Measurements from ENCODE around the gene MRE11.

Gene MRE11

DNA sequence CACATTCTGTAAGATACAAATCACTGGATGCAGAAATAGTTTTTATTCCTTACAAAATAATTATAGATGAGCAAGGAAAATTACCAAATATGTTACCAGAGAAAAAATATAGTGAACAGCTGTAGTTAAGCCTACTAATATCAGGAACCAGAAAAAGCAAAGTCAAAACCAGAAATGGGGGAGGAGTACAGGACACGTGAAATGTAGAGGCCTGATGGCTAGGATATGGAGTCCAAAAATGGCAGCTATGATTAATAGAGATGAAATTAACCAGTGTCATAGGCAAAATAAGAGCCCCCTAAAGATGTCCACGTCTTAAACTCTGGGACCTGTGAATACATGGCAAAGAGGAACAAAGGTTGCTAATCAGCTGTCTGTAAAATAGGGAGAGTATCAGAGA is 34.1 kb downstream of the MRE11 start:
- Histone ChIP-seq H3K9me3 (ENCODE audit: control insufficient read depth in 1 of 2, low read length in 2 of 2) (no peaks in the 10 kb centered on the region), H3K4me1 (ENCODE audit: control insufficient read depth in 1 of 2, insufficient read depth in 2 of 2, low read length in 2 of 2) (no peaks in the 10 kb centered on the region), H3K36me3 (ENCODE audit: control insufficient read depth in 1 of 2, insufficient read depth in 2 of 2, low read length in 2 of 2) (peaks cover 7 to 35% of the 10 kb centered on the region in 2 donors), H3K9ac (ENCODE audit: low read depth in 1 of 2, low read length in 2 of 2) (no peak overlapping the region), H3K4me3 (ENCODE audit: low read depth in 1 of 2, low read length in 2 of 2) (no peak overlapping the region), H3K27ac (ENCODE audit: low read depth, low read length) (no peak overlapping the region), H3K27me3 (ENCODE audit: control insufficient read depth in 1 of 2, insufficient read depth in 2 of 2, low read length in 2 of 2) (no peaks in the 10 kb centered on the region)

- no peaks in the 10 kb centered on the region for H3K4me1 ChIP-seq (ENCODE audit: control insufficient read depth in 1 of 2, insufficient read depth in 2 of 2, low read length in 2 of 2)
- no peaks in the 10 kb centered on the region for H3K27me3 ChIP-seq (ENCODE audit: control insufficient read depth in 1 of 2, insufficient read depth in 2 of 2, low read length in 2 of 2)
- no peak overlapping the region for H3K4me3 ChIP-seq (ENCODE audit: low read depth in 1 of 2, low read length in 2 of 2)
- H3K36me3 ChIP-seq (ENCODE audit: control insufficient read depth in 1 of 2, insufficient read depth in 2 of 2, low read length in 2 of 2), result peaks cover 7 to 39% of the 10 kb centered on the region in 2 donors
- no peaks in the 10 kb centered on the region for H3K9me3 ChIP-seq (ENCODE audit: control insufficient read depth in 1 of 2, low read length in 2 of 2)
- H3K9ac ChIP-seq (ENCODE audit: low read depth in 1 of 2, low read length in 2 of 2), result no peak overlapping the region
- H3K27ac ChIP-seq (ENCODE audit: low read depth, low read length), result no peak overlapping the region
Observed at GRCh38 chr11:94457118-94458029, 36.3 kb downstream of the MRE11 start.

DNA sequence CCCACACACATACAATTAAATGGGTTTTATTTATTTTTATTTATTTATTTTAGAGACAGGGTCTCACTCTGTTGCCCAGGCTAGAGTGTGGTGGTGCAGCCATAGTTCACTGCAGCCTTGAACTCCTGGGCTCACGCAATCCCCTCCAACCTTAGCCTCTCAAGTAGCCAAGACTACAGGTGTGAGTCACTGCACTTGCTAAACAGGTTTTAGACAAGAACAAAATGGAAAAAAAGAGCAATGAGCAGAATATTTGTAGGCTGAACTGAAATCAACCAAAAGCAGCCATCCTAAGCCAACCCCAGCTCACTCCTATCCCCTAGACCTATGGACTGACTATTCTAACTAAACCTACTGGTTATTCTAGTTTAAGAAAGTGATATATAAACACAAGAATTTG is 37.8 kb downstream of the MRE11 start:
- Histone ChIP-seq H3K27me3 (ENCODE audit: control insufficient read depth in 1 of 2, insufficient read depth in 2 of 2, low read length in 2 of 2) (no peaks in the 10 kb centered on the region), H3K4me3 (ENCODE audit: low read depth in 1 of 2, low read length in 2 of 2) (no peak overlapping the region), H3K9me3 (ENCODE audit: control insufficient read depth in 1 of 2, low read length in 2 of 2) (no peaks in the 10 kb centered on the region), H3K9ac (ENCODE audit: low read depth in 1 of 2, low read length in 2 of 2) (no peak overlapping the region), H3K4me1 (ENCODE audit: control insufficient read depth in 1 of 2, insufficient read depth in 2 of 2, low read length in 2 of 2) (no peaks in the 10 kb centered on the region), H3K36me3 (ENCODE audit: control insufficient read depth in 1 of 2, insufficient read depth in 2 of 2, low read length in 2 of 2) (peaks cover 7 to 34% of the 10 kb centered on the region in 2 donors), H3K27ac (ENCODE audit: low read depth, low read length) (no peak overlapping the region)

GRCh38 chr11:94454301-94454700 is 39.3 kb downstream of the MRE11 start:
- H3K9ac ChIP-seq (ENCODE audit: low read depth in 1 of 2, low read length in 2 of 2), result no peak overlapping the region
- no peaks in the 10 kb centered on the region for H3K27me3 ChIP-seq (ENCODE audit: control insufficient read depth in 1 of 2, insufficient read depth in 2 of 2, low read length in 2 of 2)
- no peak overlapping the region for H3K4me3 ChIP-seq (ENCODE audit: low read depth in 1 of 2, low read length in 2 of 2)
- H3K9me3 ChIP-seq (ENCODE audit: control insufficient read depth in 1 of 2, low read length in 2 of 2), result no peaks in the 10 kb centered on the region
- peaks cover 7 to 20% of the 10 kb centered on the region in 2 donors for H3K36me3 ChIP-seq (ENCODE audit: control insufficient read depth in 1 of 2, insufficient read depth in 2 of 2, low read length in 2 of 2)
- no peak overlapping the region for H3K27ac ChIP-seq (ENCODE audit: low read depth, low read length)
- no peaks in the 10 kb centered on the region for H3K4me1 ChIP-seq (ENCODE audit: control insufficient read depth in 1 of 2, insufficient read depth in 2 of 2, low read length in 2 of 2)

- no peaks in the 10 kb centered on the region for H3K27me3 ChIP-seq (ENCODE audit: control insufficient read depth in 1 of 2, insufficient read depth in 2 of 2, low read length in 2 of 2)
- no peak overlapping the region for H3K27ac ChIP-seq (ENCODE audit: low read depth, low read length)
- no peak overlapping the region for H3K4me3 ChIP-seq (ENCODE audit: low read depth in 1 of 2, low read length in 2 of 2)
- no peaks in the 10 kb centered on the region for H3K9me3 ChIP-seq (ENCODE audit: control insufficient read depth in 1 of 2, low read length in 2 of 2)
- H3K9ac ChIP-seq (ENCODE audit: low read depth in 1 of 2, low read length in 2 of 2), result no peak overlapping the region
- H3K4me1 ChIP-seq (ENCODE audit: control insufficient read depth in 1 of 2, insufficient read depth in 2 of 2, low read length in 2 of 2), result no peaks in the 10 kb centered on the region
- peaks cover 4 to 11% of the 10 kb centered on the region in 2 donors for H3K36me3 ChIP-seq (ENCODE audit: control insufficient read depth in 1 of 2, insufficient read depth in 2 of 2, low read length in 2 of 2)
Observed at GRCh38 chr11:94452988-94453387, 40.7 kb downstream of the MRE11 start.

DNA sequence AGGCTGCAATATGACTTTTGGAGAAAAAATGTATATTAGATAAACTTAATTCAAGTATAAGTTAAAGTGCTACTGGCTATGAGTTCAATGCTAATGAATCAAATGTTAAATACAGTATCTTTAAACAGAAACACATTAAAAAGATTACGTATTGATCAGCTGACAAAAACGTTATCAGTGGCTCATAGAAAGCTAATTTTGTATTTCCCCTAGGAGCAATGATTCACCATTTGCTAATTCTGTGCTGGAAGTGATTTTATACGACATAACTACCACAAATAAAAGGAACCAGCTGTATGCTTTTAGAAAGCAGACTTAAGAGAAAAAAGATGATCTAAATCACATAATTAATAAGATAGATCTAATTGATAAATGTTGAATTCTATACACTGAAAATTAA is 43.6 kb downstream of the MRE11 start:
- Histone ChIP-seq H3K36me3 (ENCODE audit: control insufficient read depth in 1 of 2, insufficient read depth in 2 of 2, low read length in 2 of 2) (peaks cover 0 to 12% of the 10 kb centered on the region in 2 donors), H3K27ac (ENCODE audit: low read depth, low read length) (no peak overlapping the region), H3K4me1 (ENCODE audit: control insufficient read depth in 1 of 2, insufficient read depth in 2 of 2, low read length in 2 of 2) (no peaks in the 10 kb centered on the region), H3K9ac (ENCODE audit: low read depth in 1 of 2, low read length in 2 of 2) (no peak overlapping the region), H3K27me3 (ENCODE audit: control insufficient read depth in 1 of 2, insufficient read depth in 2 of 2, low read length in 2 of 2) (no peaks in the 10 kb centered on the region), H3K9me3 (ENCODE audit: control insufficient read depth in 1 of 2, low read length in 2 of 2) (no peaks in the 10 kb centered on the region), H3K4me3 (ENCODE audit: low read depth in 1 of 2, low read length in 2 of 2) (no peak overlapping the region)

DNA sequence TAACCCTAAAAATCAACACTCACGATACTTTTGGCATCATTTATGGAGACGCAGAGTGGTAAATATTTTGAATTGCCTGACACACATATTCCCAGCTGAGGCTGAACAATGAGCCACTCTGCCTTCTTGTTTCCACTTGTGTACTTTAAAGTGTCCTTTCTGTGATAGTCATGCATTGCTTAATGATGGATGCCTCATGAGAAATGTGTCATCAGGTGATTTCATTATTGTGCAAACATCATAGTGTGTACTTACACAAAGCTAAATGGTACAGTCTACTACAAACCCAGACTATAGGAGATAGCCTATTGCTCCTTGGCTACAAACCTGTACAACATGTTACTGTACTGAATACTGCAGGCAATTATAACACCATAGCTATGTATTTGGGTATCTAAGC is 44.2 kb downstream of the MRE11 start:
- peaks cover 0 to 15% of the 10 kb centered on the region in 2 donors for H3K36me3 ChIP-seq (ENCODE audit: control insufficient read depth in 1 of 2, insufficient read depth in 2 of 2, low read length in 2 of 2)
- no peaks in the 10 kb centered on the region for H3K27me3 ChIP-seq (ENCODE audit: control insufficient read depth in 1 of 2, insufficient read depth in 2 of 2, low read length in 2 of 2)
- H3K4me1 ChIP-seq (ENCODE audit: control insufficient read depth in 1 of 2, insufficient read depth in 2 of 2, low read length in 2 of 2), result no peaks in the 10 kb centered on the region
- no peak overlapping the region for H3K4me3 ChIP-seq (ENCODE audit: low read depth in 1 of 2, low read length in 2 of 2)
- H3K9ac ChIP-seq (ENCODE audit: low read depth in 1 of 2, low read length in 2 of 2), result no peak overlapping the region
- H3K9me3 ChIP-seq (ENCODE audit: control insufficient read depth in 1 of 2, low read length in 2 of 2), result no peaks in the 10 kb centered on the region
- no peak overlapping the region for H3K27ac ChIP-seq (ENCODE audit: low read depth, low read length)

- peaks cover 0 to 18% of the 10 kb centered on the region in 2 donors for H3K36me3 ChIP-seq (ENCODE audit: control insufficient read depth in 1 of 2, insufficient read depth in 2 of 2, low read length in 2 of 2)
- H3K4me1 ChIP-seq (ENCODE audit: control insufficient read depth in 1 of 2, insufficient read depth in 2 of 2, low read length in 2 of 2), result no peaks in the 10 kb centered on the region
- no peak overlapping the region for H3K4me3 ChIP-seq (ENCODE audit: low read depth in 1 of 2, low read length in 2 of 2)
- H3K27ac ChIP-seq (ENCODE audit: low read depth, low read length), result no peak overlapping the region
- no peak overlapping the region for H3K9ac ChIP-seq (ENCODE audit: low read depth in 1 of 2, low read length in 2 of 2)
- H3K9me3 ChIP-seq (ENCODE audit: control insufficient read depth in 1 of 2, low read length in 2 of 2), result no peaks in the 10 kb centered on the region
- no peaks in the 10 kb centered on the region for H3K27me3 ChIP-seq (ENCODE audit: control insufficient read depth in 1 of 2, insufficient read depth in 2 of 2, low read length in 2 of 2)
Observed at GRCh38 chr11:94449029-94449428, 44.6 kb downstream of the MRE11 start.

GRCh38 chr11:94447149-94447548 is 46.5 kb downstream of the MRE11 start:
- Histone ChIP-seq H3K36me3 (ENCODE audit: control insufficient read depth in 1 of 2, insufficient read depth in 2 of 2, low read length in 2 of 2) (peaks cover 5 to 23% of the 10 kb centered on the region in 2 donors), H3K9ac (ENCODE audit: low read depth in 1 of 2, low read length in 2 of 2) (no peak overlapping the region), H3K4me1 (ENCODE audit: control insufficient read depth in 1 of 2, insufficient read depth in 2 of 2, low read length in 2 of 2) (no peaks in the 10 kb centered on the region), H3K27me3 (ENCODE audit: control insufficient read depth in 1 of 2, insufficient read depth in 2 of 2, low read length in 2 of 2) (no peaks in the 10 kb centered on the region), H3K9me3 (ENCODE audit: control insufficient read depth in 1 of 2, low read length in 2 of 2) (no peaks in the 10 kb centered on the region), H3K27ac (ENCODE audit: low read depth, low read length) (no peak overlapping the region), H3K4me3 (ENCODE audit: low read depth in 1 of 2, low read length in 2 of 2) (no peak overlapping the region)

GRCh38 chr11:94445641-94446040 is 48.0 kb downstream of the MRE11 start:
- Histone ChIP-seq H3K27ac (ENCODE audit: low read depth, low read length) (no peak overlapping the region), H3K36me3 (ENCODE audit: control insufficient read depth in 1 of 2, insufficient read depth in 2 of 2, low read length in 2 of 2) (peaks cover 5 to 23% of the 10 kb centered on the region in 2 donors), H3K9ac (ENCODE audit: low read depth in 1 of 2, low read length in 2 of 2) (no peak overlapping the region), H3K4me3 (ENCODE audit: low read depth in 1 of 2, low read length in 2 of 2) (no peak overlapping the region), H3K4me1 (ENCODE audit: control insufficient read depth in 1 of 2, insufficient read depth in 2 of 2, low read length in 2 of 2) (no peaks in the 10 kb centered on the region), H3K9me3 (ENCODE audit: control insufficient read depth in 1 of 2, low read length in 2 of 2) (no peaks in the 10 kb centered on the region), H3K27me3 (ENCODE audit: control insufficient read depth in 1 of 2, insufficient read depth in 2 of 2, low read length in 2 of 2) (no peaks in the 10 kb centered on the region)
